ENCODE data around the gene GDI1. TPM values are rescaled to one million over a fixed set of nuclear protein-coding genes. Genes with fewer than 3 reads are reported as not detected.
"Not testable (repeated sequence)": the region's sequence is repeated elsewhere in the genome, so short reads cannot be mapped to it uniquely, and the experiment has no call there.

Gene GDI1
- polyA plus RNA-seq, 1 of the 3 experiments (the other 2 are of a cell fraction), result 408 TPM

DNA sequence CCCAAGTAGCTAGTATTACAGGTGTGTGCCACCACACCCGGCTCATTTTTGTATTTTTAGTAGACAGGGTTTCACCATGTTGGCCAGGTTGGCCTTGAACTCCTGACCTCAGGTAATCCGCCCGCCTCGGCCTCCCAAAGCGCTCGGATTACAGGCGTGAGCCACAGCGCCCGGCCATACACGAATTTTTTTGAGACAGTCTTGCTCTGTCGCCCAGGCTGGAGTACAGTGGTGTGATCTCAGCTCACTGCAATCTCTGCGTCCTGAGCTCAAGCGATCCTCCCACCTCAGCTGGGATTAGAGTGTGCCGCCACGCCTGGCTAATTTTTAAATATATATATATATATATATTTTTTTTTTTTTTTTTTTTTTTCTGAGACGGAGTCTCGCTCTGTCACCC, 40.6 kb upstream of the GDI1 start:
- H3K4me2 ChIP-seq; H3K9me3 ChIP-seq; H3K9ac ChIP-seq; H2AFZ ChIP-seq (ENCODE audit: low read depth); DNase-seq; CTCF ChIA-PET; H3K27ac ChIP-seq (ENCODE audit: low read depth in 2 of 2, low read length in 1 of 2); H3K9me2 ChIP-seq; H3K27me3 ChIP-seq (ENCODE audit: insufficient read depth); H3K4me3 ChIP-seq (ENCODE audit: low read depth in 2 of 2, low read length in 1 of 2); H3K4me1 ChIP-seq (ENCODE audit: control insufficient read depth in 1 of 2, insufficient read depth in 2 of 2, low read depth in 1 of 2, low read length in 1 of 2): not testable (repeated sequence)
- H3K36me3 ChIP-seq (replicated peaks in 1 of 2; ENCODE audit: control insufficient read depth in 1 of 2, insufficient read depth in 2 of 2, low read length in 1 of 2), result peaks cover 16 to 18% of the 10 kb centered on the region in 2 experiments
- POLR2A ChIA-PET, result interaction anchor here (0.7 kb wide), 1 partner anchor 469 kb away, joined by 3 read pairs; no protein-coding TSS in a partner anchor
- WGBS (ENCODE audit: low lambda C conversion rate), result 65% methylated on average over 17 of the region's 17 CpGs
- peaks cover 29% of the 10 kb centered on the region for H3F3A ChIP-seq (replicated peaks; ENCODE audit: insufficient read depth)
- H3K79me2 ChIP-seq (ENCODE audit: insufficient read depth), result peaks cover 22% of the 10 kb centered on the region
- peaks cover 26% of the 10 kb centered on the region for H4K20me1 ChIP-seq (ENCODE audit: insufficient read depth)

DNA sequence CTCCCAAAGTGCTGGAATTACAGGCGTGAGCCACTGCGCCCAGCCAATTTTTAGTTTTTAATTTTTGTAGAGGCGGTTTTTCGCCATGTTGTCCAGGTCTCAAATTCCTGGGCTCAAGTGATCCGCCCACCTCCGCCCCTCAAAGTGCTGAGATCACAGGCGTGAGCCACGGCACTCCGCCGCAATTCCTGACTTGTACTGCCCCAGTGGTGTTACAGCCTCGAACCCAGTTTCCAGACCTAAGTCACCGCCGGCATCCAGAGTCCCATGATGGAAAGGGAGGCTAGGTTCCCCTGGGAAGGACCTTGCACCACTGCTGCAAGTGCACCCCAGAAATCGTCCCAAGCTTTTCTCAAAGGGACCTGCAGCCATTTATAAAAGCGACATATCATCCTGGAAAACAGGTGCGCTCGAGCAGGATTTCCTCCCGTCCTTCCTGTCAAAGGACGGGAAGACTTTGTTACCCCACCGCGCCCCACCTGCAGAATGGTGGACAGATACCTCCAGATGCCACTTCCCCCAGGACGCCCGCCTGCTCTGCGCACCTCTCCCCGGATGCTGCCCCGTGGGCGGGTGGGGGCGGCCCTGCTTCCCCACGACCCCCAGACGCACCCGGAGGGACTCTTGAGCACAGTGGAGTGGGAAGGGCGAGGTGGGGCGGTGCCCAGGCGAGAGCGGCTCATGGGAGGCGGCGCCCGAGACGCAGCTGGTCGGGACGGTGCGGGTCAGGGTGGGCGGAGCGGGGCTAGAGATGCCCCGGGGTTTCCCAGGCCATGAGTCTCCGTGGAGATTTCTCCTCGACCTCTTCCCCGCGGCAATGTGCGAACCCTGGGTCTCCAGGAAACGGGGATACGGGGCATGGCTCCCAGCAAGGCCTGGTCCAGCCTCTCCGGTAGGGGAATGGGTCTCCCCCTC, 39.7 kb upstream of the GDI1 start:
- ChIA-PET POLR2A (interaction anchor here (0.6 to 2.5 kb wide), 16 partner anchors 10 to 135 kb away, joined by 3 to 9 read pairs (median 5); partner anchors contain the start of genes ATP6AP1, FAM50A, FLNA and LAGE3), CTCF (interaction anchor here (1.4 to 2.5 kb wide), 2 partner anchors 41 to 145 kb away, joined by 3 to 7 read pairs; no protein-coding TSS in a partner anchor)
- Histone ChIP-seq H3K79me2 (ENCODE audit: insufficient read depth) (peaks cover 22% of the 10 kb centered on the region), H3F3A (replicated peaks; ENCODE audit: insufficient read depth) (peaks cover 38% of the 10 kb centered on the region), H3K9ac (peak overlapping the region; percentile 100), H3K27ac (ENCODE audit: low read depth in 2 of 2, low read length in 1 of 2) (peak overlapping the region; percentile 96 to 97), H3K9me2 (no peaks in the 10 kb centered on the region), H3K4me1 (ENCODE audit: control insufficient read depth in 1 of 2, insufficient read depth in 2 of 2, low read depth in 1 of 2, low read length in 1 of 2) (peaks cover 0 to 6% of the 10 kb centered on the region in 2 experiments; a peak in 1 of 4 replicates), H3K9me3 (no peaks in the 10 kb centered on the region), H3K27me3 (ENCODE audit: insufficient read depth) (no peaks in the 10 kb centered on the region), H3K36me3 (replicated peaks in 1 of 2; ENCODE audit: control insufficient read depth in 1 of 2, insufficient read depth in 2 of 2, low read length in 1 of 2) (peaks cover 16 to 18% of the 10 kb centered on the region in 2 experiments), H4K20me1 (ENCODE audit: insufficient read depth) (peaks cover 33% of the 10 kb centered on the region), H3K4me2 (peak overlapping the region; percentile 79), H2AFZ (ENCODE audit: low read depth) (0 out of 2 replicates have a peak overlapping the region, but pooled peaks have one; percentile 46), H3K4me3 (ENCODE audit: low read depth in 2 of 2, low read length in 1 of 2) (peak overlapping the region; percentile 46 to 81)
- TF ChIP-seq FOXM1 (IDR thresholded peaks at IDR 0.05; ENCODE audit: low read depth) (no peak), TEAD4 (IDR thresholded peaks at IDR 0.05; ENCODE audit: borderline replicate concordance, insufficient read depth) (no peak), SIN3A (IDR thresholded peaks at IDR 0.05; ENCODE audit: borderline replicate concordance, low read depth, low read length) (no peak)
- WGBS (ENCODE audit: low lambda C conversion rate), result 35% methylated on average over 27 of the region's 53 CpGs
- peak; percentile 79 for DNase-seq

DNA sequence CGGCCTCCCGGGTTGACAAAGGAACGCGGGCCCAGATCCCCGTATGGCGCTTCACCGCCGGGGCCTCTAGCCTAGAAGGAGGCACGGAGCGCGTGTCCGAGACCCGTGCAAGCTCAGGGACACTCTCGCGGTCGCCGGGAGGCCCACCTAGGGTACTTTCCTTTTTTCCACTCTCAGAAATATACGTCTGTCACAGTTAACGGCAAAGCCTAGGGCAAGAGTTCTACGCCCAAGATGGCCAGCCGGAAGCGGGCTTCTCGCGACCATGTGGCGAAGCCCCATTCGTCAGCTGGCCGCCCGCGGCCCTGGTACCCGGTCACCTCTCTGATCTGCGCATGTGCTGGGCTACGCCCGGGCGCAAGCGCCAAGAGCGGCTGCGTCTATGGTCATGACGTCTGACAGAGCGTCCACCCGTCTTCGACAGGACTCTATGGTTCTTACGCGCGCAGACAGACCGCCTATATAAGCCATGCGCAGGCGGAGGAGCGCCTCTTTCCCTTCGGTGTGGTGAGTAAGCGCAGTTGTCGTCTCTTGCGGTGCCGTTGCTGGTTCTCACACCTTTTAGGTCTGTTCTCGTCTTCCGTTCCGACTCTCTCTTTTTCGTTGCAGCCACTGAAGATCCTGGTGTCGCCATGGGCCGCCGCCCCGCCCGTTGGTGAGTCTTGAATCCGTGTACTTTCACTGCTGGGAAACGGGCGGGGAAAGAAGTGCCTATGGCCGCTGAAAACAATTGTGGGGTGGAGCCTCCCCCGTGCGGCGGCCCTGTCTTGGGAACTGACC, 38.9 kb upstream of the GDI1 start, which contains the start of gene RPL10:
Gene RPL10, plus strand, starts transcription at position 490 of the 780 bp plus-strand sequence. Its CDS starts 143 bp downstream, at position 633.
- Histone ChIP-seq H3K79me2 (ENCODE audit: insufficient read depth) (peaks cover 22% of the 10 kb centered on the region), H3K4me1 (ENCODE audit: control insufficient read depth in 1 of 2, insufficient read depth in 2 of 2, low read depth in 1 of 2, low read length in 1 of 2) (peaks cover 0 to 6% of the 10 kb centered on the region in 2 experiments; a peak in 1 of 4 replicates), H3K36me3 (replicated peaks in 1 of 2; ENCODE audit: control insufficient read depth in 1 of 2, insufficient read depth in 2 of 2, low read length in 1 of 2) (peaks cover 16 to 18% of the 10 kb centered on the region in 2 experiments), H3F3A (replicated peaks; ENCODE audit: insufficient read depth) (peaks cover 41% of the 10 kb centered on the region), H3K9me3 (no peaks in the 10 kb centered on the region), H3K27ac (ENCODE audit: low read depth in 2 of 2, low read length in 1 of 2) (peak within 1 kb of the TSS; percentile 96 to 97), H4K20me1 (ENCODE audit: insufficient read depth) (peaks cover 34% of the 10 kb centered on the region), H3K4me2 (peak within 1 kb of the TSS; percentile 79), H3K9ac (peak within 1 kb of the TSS; percentile 100), H3K27me3 (ENCODE audit: insufficient read depth) (no peaks in the 10 kb centered on the region), H3K9me2 (no peaks in the 10 kb centered on the region), H2AFZ (ENCODE audit: low read depth) (0 out of 2 replicates have a peak within 1 kb of the TSS, but pooled peaks have one; percentile 46), H3K4me3 (ENCODE audit: low read depth in 2 of 2, low read length in 1 of 2) (peak within 1 kb of the TSS; percentile 81)
- 38% methylated on average over 52 of the region's 69 CpGs for WGBS (ENCODE audit: low lambda C conversion rate)
- peak; percentile 92 for DNase-seq
- ChIA-PET POLR2A (interaction anchor here (0.6 to 2.5 kb wide), 16 partner anchors 9 to 135 kb away, joined by 3 to 9 read pairs (median 5); partner anchors contain the start of genes ATP6AP1, FAM50A, FLNA and LAGE3), CTCF (interaction anchor here (0.7 to 2.5 kb wide), 9 partner anchors 11 to 145 kb away, joined by 3 to 10 read pairs (median 4); partner anchors contain the start of genes ATP6AP1, DNASE1L1 and LAGE3)
- TF ChIP-seq, protein P1, sequence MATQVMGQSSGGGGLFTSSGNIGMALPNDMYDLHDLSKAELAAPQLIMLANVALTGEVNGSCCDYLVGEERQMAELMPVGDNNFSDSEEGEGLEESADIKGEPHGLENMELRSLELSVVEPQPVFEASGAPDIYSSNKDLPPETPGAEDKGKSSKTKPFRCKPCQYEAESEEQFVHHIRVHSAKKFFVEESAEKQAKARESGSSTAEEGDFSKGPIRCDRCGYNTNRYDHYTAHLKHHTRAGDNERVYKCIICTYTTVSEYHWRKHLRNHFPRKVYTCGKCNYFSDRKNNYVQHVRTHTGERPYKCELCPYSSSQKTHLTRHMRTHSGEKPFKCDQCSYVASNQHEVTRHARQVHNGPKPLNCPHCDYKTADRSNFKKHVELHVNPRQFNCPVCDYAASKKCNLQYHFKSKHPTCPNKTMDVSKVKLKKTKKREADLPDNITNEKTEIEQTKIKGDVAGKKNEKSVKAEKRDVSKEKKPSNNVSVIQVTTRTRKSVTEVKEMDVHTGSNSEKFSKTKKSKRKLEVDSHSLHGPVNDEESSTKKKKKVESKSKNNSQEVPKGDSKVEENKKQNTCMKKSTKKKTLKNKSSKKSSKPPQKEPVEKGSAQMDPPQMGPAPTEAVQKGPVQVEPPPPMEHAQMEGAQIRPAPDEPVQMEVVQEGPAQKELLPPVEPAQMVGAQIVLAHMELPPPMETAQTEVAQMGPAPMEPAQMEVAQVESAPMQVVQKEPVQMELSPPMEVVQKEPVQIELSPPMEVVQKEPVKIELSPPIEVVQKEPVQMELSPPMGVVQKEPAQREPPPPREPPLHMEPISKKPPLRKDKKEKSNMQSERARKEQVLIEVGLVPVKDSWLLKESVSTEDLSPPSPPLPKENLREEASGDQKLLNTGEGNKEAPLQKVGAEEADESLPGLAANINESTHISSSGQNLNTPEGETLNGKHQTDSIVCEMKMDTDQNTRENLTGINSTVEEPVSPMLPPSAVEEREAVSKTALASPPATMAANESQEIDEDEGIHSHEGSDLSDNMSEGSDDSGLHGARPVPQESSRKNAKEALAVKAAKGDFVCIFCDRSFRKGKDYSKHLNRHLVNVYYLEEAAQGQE (IDR thresholded peaks at IDR 0.05; ENCODE audit: low read depth, low read length), result peak; percentile 59
- TF ChIP-seq TAF1 (IDR thresholded peaks at IDR 0.05; ENCODE audit: borderline replicate concordance, low read depth, low read length) (peak; percentile 99), POLR2AphosphoS5 (IDR thresholded peaks at IDR 0.05; ENCODE audit: low read depth, low read length) (peak; percentile 100), GABPA (IDR thresholded peaks at IDR 0.05; ENCODE audit: low read depth) (peak; percentile 47), SIN3A (IDR thresholded peaks at IDR 0.05; ENCODE audit: borderline replicate concordance, low read depth, low read length) (peak; percentile 70; the same call in 1 of the 2 replicates), YY1 (IDR thresholded peaks at IDR 0.05; ENCODE audit: low read depth) (peak; percentile 81; the same call in 1 of the 2 replicates), RFX5 (IDR thresholded peaks at IDR 0.05; ENCODE audit: low read length) (no peak), NRF1 (IDR thresholded peaks at IDR 0.05; ENCODE audit: low read depth, low read length) (peak; percentile 83)
- TF ChIP-seq, protein P2, sequence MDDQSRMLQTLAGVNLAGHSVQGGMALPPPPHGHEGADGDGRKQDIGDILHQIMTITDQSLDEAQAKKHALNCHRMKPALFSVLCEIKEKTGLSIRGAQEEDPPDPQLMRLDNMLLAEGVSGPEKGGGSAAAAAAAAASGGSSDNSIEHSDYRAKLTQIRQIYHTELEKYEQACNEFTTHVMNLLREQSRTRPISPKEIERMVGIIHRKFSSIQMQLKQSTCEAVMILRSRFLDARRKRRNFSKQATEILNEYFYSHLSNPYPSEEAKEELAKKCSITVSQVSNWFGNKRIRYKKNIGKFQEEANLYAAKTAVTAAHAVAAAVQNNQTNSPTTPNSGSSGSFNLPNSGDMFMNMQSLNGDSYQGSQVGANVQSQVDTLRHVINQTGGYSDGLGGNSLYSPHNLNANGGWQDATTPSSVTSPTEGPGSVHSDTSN (IDR thresholded peaks at IDR 0.05), result 0 out of 2 replicates have a peak, but pooled peaks have one; percentile 7
